A673 (cell line): Measurements from ENCODE around the gene UBE2U.

Experiments
- CTCF ChIP-seq: fragments of 300-800, 200-600 bp; sonication (generic); conservative IDR thresholded peaks from 2 replicates; pipeline ENCODE4 v1.5.1; 2017; ENCODE audit warnings: low read depth, mild to moderate bottlenecking, antibody characterized with exemption, low read length, moderate library complexity, mixed read lengths
- EZH2 ChIP-seq: fragments of 200-600 bp; sonication (generic); IDR thresholded peaks from 2 replicates; pipeline ENCODE4 v1.6.1; 2017; ENCODE audit warnings: borderline replicate concordance, low read depth, mild to moderate bottlenecking, mixed read lengths, antibody characterized with exemption, low read length; ENCODE audit not compliant: poor library complexity, severe bottlenecking

DNA sequence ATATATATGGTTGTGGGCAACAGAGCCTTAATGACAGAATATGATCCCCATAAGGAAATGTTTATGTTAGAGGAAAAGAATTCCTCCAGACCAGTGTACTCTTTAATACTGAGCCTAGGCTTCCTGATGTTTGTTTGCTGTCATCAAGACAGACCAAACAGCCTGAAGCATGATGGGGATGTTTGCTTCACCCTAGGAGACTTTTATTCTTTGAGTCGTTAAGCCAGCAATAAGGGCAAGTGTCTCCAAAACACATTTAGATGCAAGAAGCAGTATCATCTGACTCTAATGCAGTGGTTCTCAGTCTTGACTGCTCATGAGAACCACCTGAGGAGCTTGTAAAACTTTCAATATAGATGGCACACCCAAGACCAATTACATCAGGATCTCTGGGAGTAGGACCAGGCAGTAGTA lies 33.1 kb downstream of the UBE2U start:
- no peak for TF ChIP-seq CTCF
- no peak for TF ChIP-seq EZH2
